ENCODE results near the gene PRR16.

Gene PRR16

GRCh38 chr5:120436996-120437395, 27.1 kb upstream of the PRR16 start:
- no peak overlapping the region for H2AFZ ChIP-seq (ENCODE audit: low read depth, low read length, severe bottlenecking)
- H4K20me1 ChIP-seq (ENCODE audit: low read depth, low read length): no peaks in the 10 kb centered on the region
- H3K9me2 ChIP-seq (replicated peaks; ENCODE audit: insufficient read depth, low read length): no peaks in the 10 kb centered on the region
- H3F3A ChIP-seq (ENCODE audit: insufficient read depth): no peaks in the 10 kb centered on the region
- TF ChIP-seq EZH2phosphoT487 (conservative IDR thresholded peaks at IDR 0.05; ENCODE audit: low read length) (no peak), CTCF (IDR thresholded peaks at IDR 0.05; ENCODE audit: insufficient read depth, low read length, poor library complexity, severe bottlenecking) (no peak)
- no peaks in the 10 kb centered on the region for H3K36me3 ChIP-seq (ENCODE audit: low read length)
- H3K79me2 ChIP-seq (ENCODE audit: insufficient read depth, low read length): no peaks in the 10 kb centered on the region
- H3K9me3 ChIP-seq (ENCODE audit: insufficient read depth, low read length): no peaks in the 10 kb centered on the region
- H3K27me3 ChIP-seq (ENCODE audit: low read length): no peaks in the 10 kb centered on the region
- H3K4me3 ChIP-seq (ENCODE audit: insufficient read depth, low read length, poor library complexity, severe bottlenecking): no peak overlapping the region
- H3K27ac ChIP-seq (ENCODE audit: low read depth, low read length): no peak overlapping the region
- H3K9ac ChIP-seq (ENCODE audit: low read length): no peak overlapping the region
- no peak overlapping the region for H3K4me2 ChIP-seq (ENCODE audit: low read depth, low read length, poor library complexity, severe bottlenecking)

GRCh38 chr5:120442694-120443093, 21.4 kb upstream of the PRR16 start:
- H3K9me2 ChIP-seq (replicated peaks; ENCODE audit: insufficient read depth, low read length): no peaks in the 10 kb centered on the region
- no peaks in the 10 kb centered on the region for H4K20me1 ChIP-seq (ENCODE audit: low read depth, low read length)
- H3K36me3 ChIP-seq (ENCODE audit: low read length): no peaks in the 10 kb centered on the region
- no peak overlapping the region for H3K27ac ChIP-seq (ENCODE audit: low read depth, low read length)
- TF ChIP-seq EZH2phosphoT487 (conservative IDR thresholded peaks at IDR 0.05; ENCODE audit: low read length) (no peak), CTCF (IDR thresholded peaks at IDR 0.05; ENCODE audit: insufficient read depth, low read length, poor library complexity, severe bottlenecking) (no peak)
- H2AFZ ChIP-seq (ENCODE audit: low read depth, low read length, severe bottlenecking): no peak overlapping the region
- no peaks in the 10 kb centered on the region for H3K9me3 ChIP-seq (ENCODE audit: insufficient read depth, low read length)
- no peaks in the 10 kb centered on the region for H3F3A ChIP-seq (ENCODE audit: insufficient read depth)
- H3K4me3 ChIP-seq (ENCODE audit: insufficient read depth, low read length, poor library complexity, severe bottlenecking): no peak overlapping the region
- no peak overlapping the region for H3K4me2 ChIP-seq (ENCODE audit: low read depth, low read length, poor library complexity, severe bottlenecking)
- no peaks in the 10 kb centered on the region for H3K27me3 ChIP-seq (ENCODE audit: low read length)
- H3K79me2 ChIP-seq (ENCODE audit: insufficient read depth, low read length): no peaks in the 10 kb centered on the region
- H3K9ac ChIP-seq (ENCODE audit: low read length): no peak overlapping the region

- Histone ChIP-seq H3K36me3 (ENCODE audit: low read length) (no peaks in the 10 kb centered on the region), H3K4me2 (ENCODE audit: low read depth, low read length, poor library complexity, severe bottlenecking) (no peak overlapping the region), H3K4me3 (ENCODE audit: insufficient read depth, low read length, poor library complexity, severe bottlenecking) (no peak overlapping the region), H3K27ac (ENCODE audit: low read depth, low read length) (no peak overlapping the region), H3K9ac (ENCODE audit: low read length) (no peak overlapping the region), H3K79me2 (ENCODE audit: insufficient read depth, low read length) (no peaks in the 10 kb centered on the region), H3F3A (ENCODE audit: insufficient read depth) (no peaks in the 10 kb centered on the region), H2AFZ (ENCODE audit: low read depth, low read length, severe bottlenecking) (no peak overlapping the region), H4K20me1 (ENCODE audit: low read depth, low read length) (no peaks in the 10 kb centered on the region), H3K9me3 (ENCODE audit: insufficient read depth, low read length) (no peaks in the 10 kb centered on the region), H3K27me3 (ENCODE audit: low read length) (no peaks in the 10 kb centered on the region), H3K9me2 (replicated peaks; ENCODE audit: insufficient read depth, low read length) (no peaks in the 10 kb centered on the region)
- TF ChIP-seq EZH2phosphoT487 (conservative IDR thresholded peaks at IDR 0.05; ENCODE audit: low read length) (no peak), CTCF (IDR thresholded peaks at IDR 0.05; ENCODE audit: insufficient read depth, low read length, poor library complexity, severe bottlenecking) (no peak)
Measured at GRCh38 chr5:120443607-120444006, 20.5 kb upstream of the PRR16 start.
